ENCODE measurements around the gene OIT3. TPM values are rescaled to one million over a fixed set of nuclear protein-coding genes. Genes with fewer than 3 reads are reported as not detected.

OIT3 gene
- total and polyA plus RNA-seq, 2 of the 8 experiments (the other 6 are each of a cell fraction or from before 2014, with no cell fraction given): not detected

- TF ChIP-seq, protein P1, sequence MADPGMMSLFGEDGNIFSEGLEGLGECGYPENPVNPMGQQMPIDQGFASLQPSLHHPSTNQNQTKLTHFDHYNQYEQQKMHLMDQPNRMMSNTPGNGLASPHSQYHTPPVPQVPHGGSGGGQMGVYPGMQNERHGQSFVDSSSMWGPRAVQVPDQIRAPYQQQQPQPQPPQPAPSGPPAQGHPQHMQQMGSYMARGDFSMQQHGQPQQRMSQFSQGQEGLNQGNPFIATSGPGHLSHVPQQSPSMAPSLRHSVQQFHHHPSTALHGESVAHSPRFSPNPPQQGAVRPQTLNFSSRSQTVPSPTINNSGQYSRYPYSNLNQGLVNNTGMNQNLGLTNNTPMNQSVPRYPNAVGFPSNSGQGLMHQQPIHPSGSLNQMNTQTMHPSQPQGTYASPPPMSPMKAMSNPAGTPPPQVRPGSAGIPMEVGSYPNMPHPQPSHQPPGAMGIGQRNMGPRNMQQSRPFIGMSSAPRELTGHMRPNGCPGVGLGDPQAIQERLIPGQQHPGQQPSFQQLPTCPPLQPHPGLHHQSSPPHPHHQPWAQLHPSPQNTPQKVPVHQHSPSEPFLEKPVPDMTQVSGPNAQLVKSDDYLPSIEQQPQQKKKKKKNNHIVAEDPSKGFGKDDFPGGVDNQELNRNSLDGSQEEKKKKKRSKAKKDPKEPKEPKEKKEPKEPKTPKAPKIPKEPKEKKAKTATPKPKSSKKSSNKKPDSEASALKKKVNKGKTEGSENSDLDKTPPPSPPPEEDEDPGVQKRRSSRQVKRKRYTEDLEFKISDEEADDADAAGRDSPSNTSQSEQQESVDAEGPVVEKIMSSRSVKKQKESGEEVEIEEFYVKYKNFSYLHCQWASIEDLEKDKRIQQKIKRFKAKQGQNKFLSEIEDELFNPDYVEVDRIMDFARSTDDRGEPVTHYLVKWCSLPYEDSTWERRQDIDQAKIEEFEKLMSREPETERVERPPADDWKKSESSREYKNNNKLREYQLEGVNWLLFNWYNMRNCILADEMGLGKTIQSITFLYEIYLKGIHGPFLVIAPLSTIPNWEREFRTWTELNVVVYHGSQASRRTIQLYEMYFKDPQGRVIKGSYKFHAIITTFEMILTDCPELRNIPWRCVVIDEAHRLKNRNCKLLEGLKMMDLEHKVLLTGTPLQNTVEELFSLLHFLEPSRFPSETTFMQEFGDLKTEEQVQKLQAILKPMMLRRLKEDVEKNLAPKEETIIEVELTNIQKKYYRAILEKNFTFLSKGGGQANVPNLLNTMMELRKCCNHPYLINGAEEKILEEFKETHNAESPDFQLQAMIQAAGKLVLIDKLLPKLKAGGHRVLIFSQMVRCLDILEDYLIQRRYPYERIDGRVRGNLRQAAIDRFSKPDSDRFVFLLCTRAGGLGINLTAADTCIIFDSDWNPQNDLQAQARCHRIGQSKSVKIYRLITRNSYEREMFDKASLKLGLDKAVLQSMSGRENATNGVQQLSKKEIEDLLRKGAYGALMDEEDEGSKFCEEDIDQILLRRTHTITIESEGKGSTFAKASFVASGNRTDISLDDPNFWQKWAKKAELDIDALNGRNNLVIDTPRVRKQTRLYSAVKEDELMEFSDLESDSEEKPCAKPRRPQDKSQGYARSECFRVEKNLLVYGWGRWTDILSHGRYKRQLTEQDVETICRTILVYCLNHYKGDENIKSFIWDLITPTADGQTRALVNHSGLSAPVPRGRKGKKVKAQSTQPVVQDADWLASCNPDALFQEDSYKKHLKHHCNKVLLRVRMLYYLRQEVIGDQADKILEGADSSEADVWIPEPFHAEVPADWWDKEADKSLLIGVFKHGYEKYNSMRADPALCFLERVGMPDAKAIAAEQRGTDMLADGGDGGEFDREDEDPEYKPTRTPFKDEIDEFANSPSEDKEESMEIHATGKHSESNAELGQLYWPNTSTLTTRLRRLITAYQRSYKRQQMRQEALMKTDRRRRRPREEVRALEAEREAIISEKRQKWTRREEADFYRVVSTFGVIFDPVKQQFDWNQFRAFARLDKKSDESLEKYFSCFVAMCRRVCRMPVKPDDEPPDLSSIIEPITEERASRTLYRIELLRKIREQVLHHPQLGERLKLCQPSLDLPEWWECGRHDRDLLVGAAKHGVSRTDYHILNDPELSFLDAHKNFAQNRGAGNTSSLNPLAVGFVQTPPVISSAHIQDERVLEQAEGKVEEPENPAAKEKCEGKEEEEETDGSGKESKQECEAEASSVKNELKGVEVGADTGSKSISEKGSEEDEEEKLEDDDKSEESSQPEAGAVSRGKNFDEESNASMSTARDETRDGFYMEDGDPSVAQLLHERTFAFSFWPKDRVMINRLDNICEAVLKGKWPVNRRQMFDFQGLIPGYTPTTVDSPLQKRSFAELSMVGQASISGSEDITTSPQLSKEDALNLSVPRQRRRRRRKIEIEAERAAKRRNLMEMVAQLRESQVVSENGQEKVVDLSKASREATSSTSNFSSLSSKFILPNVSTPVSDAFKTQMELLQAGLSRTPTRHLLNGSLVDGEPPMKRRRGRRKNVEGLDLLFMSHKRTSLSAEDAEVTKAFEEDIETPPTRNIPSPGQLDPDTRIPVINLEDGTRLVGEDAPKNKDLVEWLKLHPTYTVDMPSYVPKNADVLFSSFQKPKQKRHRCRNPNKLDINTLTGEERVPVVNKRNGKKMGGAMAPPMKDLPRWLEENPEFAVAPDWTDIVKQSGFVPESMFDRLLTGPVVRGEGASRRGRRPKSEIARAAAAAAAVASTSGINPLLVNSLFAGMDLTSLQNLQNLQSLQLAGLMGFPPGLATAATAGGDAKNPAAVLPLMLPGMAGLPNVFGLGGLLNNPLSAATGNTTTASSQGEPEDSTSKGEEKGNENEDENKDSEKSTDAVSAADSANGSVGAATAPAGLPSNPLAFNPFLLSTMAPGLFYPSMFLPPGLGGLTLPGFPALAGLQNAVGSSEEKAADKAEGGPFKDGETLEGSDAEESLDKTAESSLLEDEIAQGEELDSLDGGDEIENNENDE (IDR thresholded peaks at IDR 0.05; ENCODE audit: insufficient replicate concordance, low read length): no peak
- TF ChIP-seq USF2 (IDR thresholded peaks at IDR 0.05; ENCODE audit: low read length): no peak
- no peak for TF ChIP-seq GTF2F1 (IDR thresholded peaks at IDR 0.05; ENCODE audit: borderline replicate concordance, low read depth, low read length)
- TF ChIP-seq CBX5 (IDR thresholded peaks at IDR 0.05; ENCODE audit: low read depth, low read length): no peak
- TF ChIP-seq HDAC2 (IDR thresholded peaks at IDR 0.05; ENCODE audit: borderline replicate concordance in 1 of 2, low read depth in 2 of 2, low read length in 2 of 2): no peak
- no peak for TF ChIP-seq SAP30 (IDR thresholded peaks at IDR 0.05; ENCODE audit: insufficient read depth, insufficient replicate concordance, low read length)
- no peak for TF ChIP-seq EP300 (IDR thresholded peaks at IDR 0.05; ENCODE audit: borderline replicate concordance in 1 of 2, low read depth in 2 of 2, low read length in 2 of 2)
- no peak for TF ChIP-seq FOSL1 (IDR thresholded peaks at IDR 0.05; ENCODE audit: insufficient read depth, low read depth, low read length)
- no peak for TF ChIP-seq YY1 (IDR thresholded peaks at IDR 0.05; ENCODE audit: low read depth, low read length)
- no peak for TF ChIP-seq KDM5A (IDR thresholded peaks at IDR 0.05; ENCODE audit: low read length)
These were observed 45.9 kb upstream of the OIT3 start (continued) for GRCh38 chr10:72847681-72848080.

All from H1 (cell line).